Fibroblast of peridontal ligament (primary cell): ENCODE data around the gene EPN2.
"Not testable (repeated sequence)": the region's sequence is repeated elsewhere in the genome, so short reads cannot be mapped to it uniquely, and the experiment has no call there.

Source experiments
- DNase-seq: peaks from one replicate; pipeline ENCODE4 v3.0.0-alpha.2; 2010; ENCODE audit errors: extremely low read depth

The EPN2 gene

DNA sequence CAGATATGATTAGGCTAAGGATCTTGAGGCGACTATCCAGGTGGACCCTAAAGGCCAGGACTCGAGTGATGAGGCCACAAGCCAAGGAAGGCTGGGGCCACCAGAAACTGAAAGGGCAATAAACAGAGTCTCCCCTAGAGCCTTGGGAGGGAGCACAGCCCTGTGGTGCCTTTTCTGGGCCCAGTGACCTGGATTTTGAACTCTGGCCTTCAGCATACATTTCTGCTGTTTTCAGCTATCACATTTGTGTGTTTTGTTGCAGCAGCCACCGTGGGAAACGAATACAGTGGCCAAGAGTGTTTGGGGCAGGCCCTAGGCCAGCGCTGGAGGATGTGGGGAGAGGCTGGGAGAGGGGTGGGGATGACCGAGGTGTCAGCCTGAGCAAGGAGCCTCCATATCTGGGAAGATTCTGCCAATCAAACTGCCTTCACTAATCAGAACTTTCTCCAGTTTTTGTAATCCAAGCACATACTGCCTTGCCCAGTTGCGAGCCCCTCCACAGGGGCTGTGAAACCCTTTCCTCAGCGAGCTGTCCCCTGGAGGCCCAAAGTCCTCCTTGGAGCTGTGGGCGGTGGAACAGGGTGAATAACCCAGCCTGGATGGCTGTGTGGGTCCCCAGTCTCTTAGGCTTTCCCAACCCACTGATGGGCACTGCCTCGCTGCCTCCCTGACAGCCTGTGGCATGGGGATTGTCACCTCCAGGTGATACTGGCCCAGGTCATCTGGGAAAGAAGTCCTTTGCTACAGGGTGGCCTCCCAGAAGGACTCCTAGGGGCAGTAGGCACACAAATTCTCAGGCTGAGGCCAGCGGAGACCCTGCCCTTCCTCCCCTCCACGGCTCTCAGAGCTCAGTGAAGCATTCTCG lies 108.6 kb downstream of the EPN2 start:
- DNase-seq, result no peak

DNA sequence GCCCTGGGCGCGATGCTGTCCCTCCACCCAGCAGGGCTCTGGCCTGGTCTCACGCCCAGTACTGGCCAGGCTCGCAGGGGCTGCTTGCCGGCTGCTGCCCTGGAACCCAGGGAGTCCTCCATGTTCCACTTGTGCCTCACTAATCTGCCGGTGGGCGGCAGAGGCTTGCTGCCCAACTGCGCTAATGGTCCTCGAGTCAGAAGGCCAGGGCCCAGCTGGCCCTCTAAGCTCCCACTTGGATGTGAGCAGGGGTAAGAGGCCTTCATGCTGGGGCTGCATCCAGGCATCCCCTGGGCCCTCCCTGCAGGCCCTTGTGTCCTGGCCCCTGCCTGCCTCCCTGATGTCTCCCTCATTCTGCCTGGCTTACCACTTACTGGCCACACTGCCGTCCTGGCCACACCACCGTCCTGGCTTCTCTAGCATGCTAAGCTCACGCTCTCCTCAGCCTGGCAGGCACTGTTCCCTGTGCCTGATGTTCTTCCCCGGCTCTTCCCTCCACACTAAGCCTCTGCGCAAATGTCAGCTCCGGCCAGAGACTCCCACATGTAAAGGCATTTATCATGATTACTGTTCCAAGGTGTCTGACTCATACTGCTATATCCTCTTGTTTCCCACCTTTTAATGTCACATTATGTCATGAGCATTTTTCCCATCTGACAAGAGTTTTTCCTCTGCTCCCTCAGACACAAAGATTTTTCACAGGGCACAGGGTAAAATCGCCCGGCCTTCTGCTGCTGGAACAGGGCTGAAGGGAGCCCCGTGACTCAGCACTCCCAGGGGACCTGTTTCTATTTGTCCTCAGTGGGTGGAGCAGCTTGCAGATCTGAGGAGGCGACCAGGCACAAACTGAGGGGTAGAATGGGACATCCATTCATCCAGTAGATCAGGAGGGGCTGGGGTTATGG lies 109.4 kb downstream of the EPN2 start:
- peak; percentile 72 for DNase-seq

GRCh38 chr17:19347323-19348080 lies 110.3 kb downstream of the EPN2 start:
- DNase-seq, result no peak

DNA sequence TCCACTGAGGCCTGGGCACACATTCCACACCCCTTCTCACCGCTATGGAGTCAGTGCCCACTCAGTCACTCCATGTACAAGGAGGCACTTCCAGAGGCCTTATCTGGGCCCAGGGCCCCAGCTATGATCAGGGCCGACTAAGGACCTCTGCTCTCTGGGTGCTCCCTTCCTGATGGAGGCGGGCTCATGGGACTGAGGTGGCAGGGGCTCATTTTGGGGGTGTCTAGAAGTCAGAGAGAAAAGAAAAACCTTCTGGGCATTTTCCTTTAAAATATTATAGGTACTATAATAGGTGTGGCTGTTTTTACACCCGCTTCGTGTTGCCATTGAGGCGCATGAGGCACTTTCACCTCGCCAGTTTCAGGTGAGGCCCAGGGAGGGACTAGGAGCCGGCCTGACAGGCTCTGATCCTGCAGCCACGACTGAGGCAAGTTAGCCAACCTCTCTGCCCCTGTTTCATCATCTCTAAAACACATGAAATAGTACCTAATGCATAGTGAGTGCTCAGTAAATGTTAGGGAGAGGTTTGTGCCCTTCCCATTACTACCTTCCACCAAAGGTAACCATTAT lies 111.0 kb downstream of the EPN2 start:
- DNase-seq, result no peak

- DNase-seq, result no peak
Measured at GRCh38 chr17:19348806-19349205, 111.6 kb downstream of the EPN2 start.

GRCh38 chr17:19353401-19353800 lies 116.2 kb downstream of the EPN2 start:
- DNase-seq, result not testable (repeated sequence)

DNA sequence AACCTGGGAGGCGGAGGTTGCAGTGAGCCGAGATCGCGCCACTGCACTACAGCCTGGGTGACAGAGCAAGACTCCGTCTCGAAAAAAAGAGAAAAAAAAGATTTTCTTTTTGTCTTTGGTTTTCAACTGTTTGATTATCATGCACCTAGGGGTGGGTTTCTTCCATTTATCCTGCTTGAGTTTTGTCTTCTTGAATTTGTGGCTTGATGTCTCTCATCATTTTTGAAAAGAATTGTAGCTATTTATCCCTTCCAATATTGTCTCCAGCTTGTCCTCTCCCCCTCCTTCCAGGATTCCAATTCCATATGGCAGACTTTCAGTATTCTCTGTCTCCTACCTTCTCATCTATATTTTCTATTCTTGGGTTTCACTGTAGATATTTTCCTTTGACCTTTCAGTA lies 117.6 kb downstream of the EPN2 start:
- DNase-seq, result no peak

DNA sequence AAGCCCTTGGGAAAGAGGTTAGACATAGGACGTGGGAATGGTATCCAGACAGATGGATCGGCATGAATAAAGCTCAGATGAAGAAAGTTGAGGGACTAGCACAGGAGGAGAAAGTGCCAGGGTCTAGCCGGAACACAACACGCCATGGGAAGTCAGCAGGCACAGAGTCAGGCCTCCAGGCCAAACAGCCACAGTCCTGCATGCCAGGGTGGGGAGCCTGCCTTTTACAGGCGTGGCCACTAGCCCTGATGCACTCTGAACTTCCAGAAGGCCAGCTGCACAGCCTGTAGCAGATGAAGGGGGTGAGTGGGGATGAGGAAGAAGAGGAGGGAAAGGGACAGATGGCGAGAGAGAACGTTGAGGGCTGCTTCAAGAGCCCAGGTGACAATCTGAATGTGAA lies 120.2 kb downstream of the EPN2 start:
- DNase-seq, result no peak

- DNase-seq, result no peak
Measured at GRCh38 chr17:19357761-19358160, 120.6 kb downstream of the EPN2 start.

GRCh38 chr17:19359151-19359550 lies 122.0 kb downstream of the EPN2 start:
- no peak for DNase-seq

DNA sequence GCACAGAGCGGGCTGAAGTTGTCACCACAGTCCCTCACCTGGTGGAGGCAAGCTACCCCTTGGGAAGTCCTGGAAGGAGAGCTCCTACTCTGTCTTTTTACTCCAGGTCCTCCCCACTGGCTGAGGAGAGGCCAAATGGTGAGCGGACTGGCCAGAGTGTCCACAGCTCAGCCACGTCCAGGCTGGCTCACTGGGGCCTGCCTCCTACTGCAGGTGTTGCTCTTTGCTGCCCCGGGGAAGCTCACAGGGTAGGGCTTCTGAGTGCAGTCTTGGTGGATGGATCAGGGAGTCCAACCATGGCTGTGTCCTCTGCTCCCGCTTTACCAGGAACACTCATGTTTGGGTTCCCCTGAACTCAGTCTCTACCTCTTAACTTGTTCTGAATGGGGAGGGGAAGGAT lies 122.7 kb downstream of the EPN2 start:
- DNase-seq, result no peak

- DNase-seq, result no peak
Measured at GRCh38 chr17:19360772-19361171, 123.6 kb downstream of the EPN2 start.

GRCh38 chr17:19361326-19361725 lies 124.2 kb downstream of the EPN2 start:
- no peak for DNase-seq

DNA sequence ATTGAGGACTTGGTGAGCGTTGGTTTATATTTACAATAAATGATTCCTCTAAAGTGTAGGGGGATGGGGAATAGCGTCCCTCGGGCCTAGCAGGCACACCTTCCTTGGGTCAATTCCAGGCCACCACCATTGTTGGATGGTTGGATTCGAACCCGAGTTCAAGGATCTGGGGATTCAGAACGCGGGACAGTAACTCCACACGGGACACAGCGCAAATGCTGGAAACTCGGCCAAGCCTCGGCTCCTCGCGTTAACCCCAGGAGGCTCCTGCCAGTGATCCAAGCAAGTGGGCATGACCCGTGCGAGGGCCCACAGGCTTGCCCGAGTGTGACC lies 124.7 kb downstream of the EPN2 start:
- DNase-seq, result no peak

DNA sequence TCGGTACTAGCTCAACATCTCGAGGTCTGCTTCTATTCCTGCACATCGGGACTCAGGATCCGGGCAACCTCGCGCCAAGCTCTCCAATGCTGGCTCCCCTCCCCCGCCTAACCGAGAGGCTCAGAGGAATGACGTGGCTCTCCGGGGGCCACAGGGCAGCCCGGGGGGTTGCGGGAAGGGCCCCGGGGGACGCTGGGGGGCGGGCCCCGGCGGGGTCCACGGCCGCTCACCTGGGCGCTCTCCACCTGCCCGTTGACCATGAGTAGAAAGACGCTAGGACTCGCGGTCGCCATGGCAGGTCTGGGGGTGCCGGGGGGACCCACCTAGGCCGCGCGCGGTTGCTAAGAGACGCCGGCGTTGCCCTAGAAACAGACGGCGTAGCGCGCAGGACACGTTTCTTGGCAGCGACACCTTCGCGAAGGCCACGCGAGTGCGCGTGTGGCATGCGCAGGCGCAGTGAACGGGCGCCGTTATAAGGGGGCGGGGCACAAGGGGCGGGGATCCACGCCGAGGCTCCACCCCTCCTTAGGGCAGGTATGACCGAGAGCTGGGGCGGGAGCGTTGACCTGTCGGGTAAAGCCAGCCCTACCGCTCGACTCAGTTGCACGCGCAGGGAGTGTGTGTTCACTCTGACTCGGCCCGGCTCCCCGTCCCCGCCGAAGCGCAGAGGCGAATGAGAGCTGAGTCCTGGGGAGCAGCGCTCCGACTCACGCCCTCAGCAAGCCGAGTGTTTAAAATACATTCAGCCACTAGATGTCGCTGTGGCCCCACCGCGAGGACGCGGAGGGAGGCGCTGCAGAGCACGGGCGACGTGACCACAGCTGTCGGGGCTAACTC lies 125.3 kb downstream of the EPN2 start, which contains the start of gene B9D1:
Gene B9D1 (minus strand): TSS at position 447 of the 837 bp plus-strand sequence. CDS start 154 bp downstream, at position 293.
- DNase-seq, result peak; percentile 92

DNA sequence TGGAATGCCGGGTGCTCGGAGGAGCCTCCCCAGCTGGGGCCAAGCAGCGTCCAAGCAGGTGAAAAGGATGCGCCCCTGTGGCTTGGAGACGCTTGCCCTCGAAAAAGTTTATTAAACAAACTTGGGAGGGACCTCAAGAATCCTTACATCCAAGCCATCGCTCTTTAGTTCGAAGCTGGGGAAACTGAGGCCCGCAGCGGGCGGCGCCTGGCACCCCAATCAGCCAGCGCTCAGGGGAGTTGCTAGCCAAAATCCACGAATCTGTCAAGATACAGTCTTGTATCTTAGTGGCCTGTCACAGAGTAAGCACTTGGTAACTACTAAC lies 125.9 kb downstream of the EPN2 start:
- DNase-seq, result no peak

- no peak for DNase-seq
Measured at GRCh38 chr17:19363460-19364035, 126.4 kb downstream of the EPN2 start.

DNA sequence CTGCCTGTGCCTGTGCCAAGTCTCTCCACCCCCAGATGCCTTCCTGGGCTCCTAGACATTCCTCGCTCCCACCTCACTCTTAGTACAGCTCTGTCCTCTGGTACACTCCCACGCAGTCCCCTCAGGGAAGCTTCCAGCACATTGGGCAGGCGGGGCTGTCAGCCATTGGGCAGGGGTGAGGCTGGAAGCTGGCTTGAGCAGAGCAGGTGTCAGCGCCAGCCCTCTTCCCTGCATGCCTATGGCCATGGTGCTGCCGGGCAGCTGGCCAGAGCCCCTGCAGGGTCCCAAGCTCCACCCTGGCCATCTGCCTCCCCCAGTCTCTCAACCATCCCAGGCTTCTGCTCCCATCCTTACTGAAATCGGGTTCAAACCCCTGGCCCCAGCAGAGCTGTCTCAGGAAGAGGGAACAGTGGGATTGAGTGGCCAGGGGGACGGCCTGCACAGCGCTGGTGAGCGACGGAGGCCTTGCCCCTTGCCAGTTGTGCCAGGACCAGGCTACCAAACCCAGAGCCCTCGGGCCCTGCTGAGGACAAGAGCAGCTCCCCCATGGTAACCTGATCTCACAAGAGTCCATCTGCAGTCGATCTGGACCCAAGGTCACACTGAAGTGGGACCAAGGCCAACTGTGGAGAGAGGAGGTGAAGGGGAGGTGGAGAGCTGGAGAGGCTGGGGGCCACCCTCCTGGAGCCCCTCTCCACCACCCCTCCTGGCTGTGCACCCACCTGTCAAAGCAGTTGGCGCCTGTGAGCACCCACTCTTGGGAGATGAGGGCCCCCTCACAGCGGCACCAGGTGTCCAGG lies 127.7 kb downstream of the EPN2 start:
- DNase-seq, result no peak

DNA sequence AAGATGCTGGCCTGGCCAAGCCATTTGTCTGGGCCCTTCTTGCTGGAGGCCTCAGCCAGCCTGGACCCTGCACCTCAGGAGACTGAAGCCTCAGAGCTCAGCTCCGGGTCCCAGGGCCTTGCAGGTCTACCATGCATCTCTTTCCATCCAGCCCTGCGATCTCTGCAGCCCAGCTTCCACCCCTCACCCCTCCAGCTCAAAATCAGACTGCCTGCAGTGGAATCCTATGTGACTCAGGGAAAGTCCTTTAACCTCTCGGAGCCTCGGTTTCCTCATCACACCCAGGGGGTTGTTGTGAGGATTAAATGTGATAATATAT lies 128.3 kb downstream of the EPN2 start:
- DNase-seq, result no peak
